COLO668 (cell line): ENCODE results near the gene FXYD4.

Experiments
- DNase-seq: peaks from one replicate; lab custom pipeline; 2025; ENCODE audit not compliant: unreplicated experiment; lab: John Stamatoyannopoulos, UW

Gene FXYD4

DNA sequence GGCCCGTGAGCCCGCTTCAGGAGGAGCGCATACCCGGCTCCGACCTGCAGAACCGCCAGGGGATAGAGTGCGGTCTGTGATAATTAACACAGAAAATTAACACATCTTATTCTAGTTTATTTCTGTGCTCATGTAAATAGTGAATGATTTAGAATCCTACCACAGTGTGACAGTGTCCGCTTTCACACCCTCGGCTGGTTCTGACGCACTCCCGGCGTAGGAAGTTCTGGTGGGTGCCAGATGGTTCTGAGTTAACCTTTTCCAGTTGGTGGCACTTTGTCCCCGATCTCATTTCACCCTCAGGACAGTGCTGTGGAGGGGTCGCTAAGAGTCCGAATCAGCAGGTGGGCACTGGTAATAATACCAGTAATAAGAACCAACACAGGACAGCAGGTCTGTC is 28.3 kb upstream of the FXYD4 start:
- no peak for DNase-seq

DNA sequence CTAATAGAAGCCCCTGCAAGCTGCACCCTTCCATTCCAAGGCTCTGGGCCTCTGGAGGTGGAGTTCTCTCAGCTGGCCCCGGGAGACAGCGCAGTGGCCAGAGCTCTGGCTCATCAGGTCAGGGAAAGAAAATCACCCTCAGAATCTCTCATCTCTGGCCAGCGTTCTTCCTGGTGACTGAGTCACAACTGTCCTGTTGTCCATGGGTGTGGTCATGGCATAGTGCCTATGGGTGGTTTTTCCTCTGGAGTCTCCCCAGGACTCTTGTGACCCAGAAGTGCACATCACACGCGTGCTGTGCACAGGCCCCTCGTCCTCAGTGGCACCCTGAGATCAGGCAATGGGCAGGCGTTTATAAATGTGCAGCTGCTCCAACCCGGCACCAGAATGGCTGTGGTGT is 27.4 kb upstream of the FXYD4 start:
- DNase-seq, result no peak

DNA sequence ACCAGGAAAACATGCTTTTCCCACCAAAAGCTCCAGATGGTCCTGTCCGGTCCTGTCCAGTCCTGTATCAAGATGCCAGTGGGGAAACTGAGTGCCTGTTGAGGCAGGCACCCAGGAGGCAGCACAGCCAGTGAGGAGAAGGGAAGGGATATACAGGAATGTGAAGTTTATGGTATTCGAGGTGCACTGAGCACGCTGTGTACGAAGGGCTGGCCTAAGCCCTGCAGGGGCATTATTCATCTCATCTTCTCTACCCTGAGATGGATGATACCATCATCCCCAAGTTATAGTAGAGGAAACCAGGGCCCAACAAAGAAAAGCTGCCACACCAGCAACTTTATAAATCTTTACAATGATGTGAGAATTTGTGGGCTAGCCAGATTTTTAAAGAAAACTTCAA is 23.4 kb upstream of the FXYD4 start:
- DNase-seq, result no peak

DNA sequence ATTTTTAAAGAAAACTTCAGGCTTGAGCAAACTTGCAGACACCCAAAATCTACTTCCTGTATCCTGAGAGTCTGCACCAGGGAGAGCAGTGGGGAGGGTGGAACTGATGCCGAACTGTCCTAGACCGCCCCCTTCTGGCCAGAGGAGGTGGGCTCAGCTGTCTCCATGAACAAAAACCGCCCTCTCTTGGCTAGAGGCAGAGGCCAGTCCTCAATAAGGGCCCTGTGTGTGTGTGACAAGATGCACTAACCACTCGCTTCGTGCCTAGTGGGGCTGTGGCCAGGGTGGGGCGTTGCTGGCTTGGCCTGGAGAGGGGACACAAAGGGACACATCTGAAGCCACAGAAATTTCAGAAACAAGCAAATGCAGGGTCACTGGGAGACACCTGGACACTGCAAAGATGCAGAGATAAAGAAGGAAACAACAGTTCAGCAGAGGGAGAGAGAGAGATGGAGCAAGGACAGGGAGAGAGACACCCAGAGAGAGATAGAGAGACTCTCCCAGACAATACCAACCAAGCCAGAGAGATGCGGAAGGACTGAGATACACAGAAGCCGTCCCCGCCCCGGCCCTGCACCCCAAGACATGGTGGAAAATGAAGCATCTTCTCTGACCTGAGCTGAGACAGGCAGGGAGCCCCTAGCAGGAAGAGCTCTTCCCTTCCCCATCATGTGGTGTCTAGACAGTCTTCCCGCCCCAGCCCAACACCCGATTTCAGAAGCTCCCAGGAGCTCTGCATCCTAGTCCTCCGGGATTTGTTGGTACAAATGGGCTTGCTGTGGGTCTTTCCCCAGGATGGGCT is 22.7 kb upstream of the FXYD4 start:
- peak; percentile 63 for DNase-seq

DNA sequence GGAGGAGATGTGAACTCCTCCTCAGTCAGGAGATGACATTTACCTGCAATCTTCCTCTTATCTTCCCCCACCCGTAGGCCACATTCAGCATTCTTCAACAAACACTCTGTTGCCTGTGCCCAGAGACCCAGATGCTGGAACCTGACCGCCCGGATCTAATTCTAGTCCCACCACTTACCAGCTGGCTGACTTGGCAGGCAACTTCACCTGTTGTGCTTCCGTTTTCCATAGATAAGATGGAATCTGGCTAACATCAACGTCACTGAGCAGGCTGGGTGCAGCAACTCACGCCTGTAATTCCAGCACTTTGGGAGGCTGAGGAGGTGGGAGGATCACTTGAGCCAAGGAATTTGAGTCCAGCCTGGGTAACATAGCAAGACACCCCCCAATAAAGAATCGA is 21.3 kb upstream of the FXYD4 start:
- no peak for DNase-seq

DNA sequence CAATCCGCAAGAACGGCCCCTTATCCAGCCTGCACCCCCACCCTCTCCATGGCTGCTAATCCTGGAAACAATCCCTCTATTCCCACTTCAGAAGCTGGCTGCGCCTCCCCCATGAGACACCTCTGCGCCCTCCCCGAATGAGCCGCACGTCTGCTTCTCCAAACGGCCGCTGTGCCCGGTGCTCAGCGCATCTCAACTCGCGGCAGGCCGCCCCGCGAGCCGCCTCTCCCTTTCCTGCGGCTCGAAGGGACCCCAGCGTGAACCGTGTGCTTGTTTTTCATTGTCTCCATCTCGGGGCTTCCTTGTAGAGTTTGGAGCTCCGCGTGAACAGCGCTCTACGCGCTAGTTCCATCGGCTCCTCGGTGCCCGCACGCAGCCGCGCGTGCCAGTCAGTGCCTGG is 20.8 kb upstream of the FXYD4 start:
- DNase-seq, result peak; percentile 18

DNA sequence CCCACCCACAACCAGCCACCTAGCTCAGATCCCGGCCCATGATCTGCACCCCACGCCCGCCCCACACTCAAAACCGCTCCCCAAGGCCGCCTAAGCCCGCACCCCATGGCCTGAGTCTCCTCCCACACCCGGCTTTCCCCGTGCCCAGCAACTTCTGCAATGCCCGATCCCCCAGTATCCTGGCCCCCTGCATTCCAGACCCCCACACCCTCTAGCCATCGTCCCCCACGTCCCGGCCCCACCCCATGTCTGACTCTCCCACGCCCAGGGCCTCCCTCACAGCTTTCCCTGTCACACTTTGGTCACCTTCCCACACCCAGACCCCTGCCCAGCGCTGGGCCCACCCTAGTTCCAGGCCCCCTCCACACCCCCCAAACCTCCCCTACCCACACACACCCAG is 20.1 kb upstream of the FXYD4 start:
- DNase-seq, result no peak

DNA sequence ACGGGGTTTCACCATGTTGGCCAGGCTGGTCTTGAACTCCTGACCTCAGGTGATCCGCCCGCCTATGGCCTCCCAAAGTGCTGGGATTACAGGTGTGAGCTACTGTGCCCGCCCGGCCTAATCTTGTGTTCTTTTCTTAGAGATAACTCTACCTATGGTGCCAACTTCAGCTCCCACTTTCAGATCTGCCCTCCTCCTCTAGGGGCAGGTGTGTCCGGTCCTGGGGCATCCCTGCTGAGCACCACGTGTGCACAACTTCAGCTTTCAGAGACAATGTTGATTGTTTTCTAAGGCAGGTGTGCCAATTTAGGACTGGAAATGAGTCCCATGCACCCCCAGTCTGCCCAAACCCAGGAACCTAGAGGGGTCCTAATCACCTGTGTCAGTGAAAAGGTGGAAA is 18.5 kb upstream of the FXYD4 start:
- peak; percentile 21 for DNase-seq

DNA sequence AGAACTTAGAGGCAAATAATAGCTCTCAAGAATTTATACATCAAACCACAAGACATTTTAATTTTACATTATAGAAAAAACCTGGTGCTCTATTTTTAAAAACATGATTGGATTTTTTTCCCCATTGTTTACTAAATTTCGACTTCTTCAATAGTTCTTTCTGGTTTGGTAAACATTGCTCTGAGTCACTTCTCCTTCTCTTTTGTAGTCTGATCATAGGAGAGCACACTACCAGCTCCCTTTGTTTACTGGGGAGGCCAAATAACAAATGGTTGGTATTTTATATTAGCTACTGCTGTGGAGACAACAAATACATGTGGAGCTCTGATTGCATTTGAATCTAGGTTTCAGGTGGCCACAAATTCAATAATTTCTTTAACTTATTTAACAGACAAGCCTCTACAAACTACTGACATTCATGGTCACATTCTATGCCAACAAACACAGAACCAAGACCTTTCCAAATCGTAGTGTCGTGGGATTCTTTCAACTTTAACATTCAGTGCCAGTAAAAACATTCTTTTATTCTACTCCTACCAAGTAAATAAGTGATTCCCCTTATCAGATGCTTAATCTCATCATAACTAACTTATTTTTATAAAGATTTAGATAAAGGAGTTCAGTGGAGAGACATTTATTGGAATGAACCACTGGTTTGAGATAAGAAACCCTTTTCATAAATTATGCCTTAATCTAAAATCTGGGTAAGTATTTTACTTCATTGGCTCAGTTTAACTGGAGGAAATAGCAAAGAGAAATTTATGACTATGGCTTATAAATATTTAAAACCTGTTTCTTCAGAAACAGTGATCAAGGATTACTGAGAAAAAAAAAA is 17.7 kb upstream of the FXYD4 start:
- DNase-seq, result no peak

DNA sequence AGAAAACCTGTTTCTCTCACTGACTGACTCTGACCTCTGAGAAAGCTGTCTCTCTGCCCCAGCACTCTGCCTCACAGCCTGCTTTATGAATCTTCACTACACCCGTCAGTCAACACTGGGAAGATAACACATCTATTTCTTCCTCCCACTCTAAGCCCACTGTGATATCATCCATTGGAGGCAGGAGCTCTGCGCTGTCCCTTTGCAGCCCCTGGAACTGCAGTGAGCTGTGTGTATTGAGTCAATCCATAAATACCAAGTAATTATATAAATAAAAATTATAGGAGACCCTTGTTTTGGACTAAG is 17.2 kb upstream of the FXYD4 start:
- no peak for DNase-seq

DNA sequence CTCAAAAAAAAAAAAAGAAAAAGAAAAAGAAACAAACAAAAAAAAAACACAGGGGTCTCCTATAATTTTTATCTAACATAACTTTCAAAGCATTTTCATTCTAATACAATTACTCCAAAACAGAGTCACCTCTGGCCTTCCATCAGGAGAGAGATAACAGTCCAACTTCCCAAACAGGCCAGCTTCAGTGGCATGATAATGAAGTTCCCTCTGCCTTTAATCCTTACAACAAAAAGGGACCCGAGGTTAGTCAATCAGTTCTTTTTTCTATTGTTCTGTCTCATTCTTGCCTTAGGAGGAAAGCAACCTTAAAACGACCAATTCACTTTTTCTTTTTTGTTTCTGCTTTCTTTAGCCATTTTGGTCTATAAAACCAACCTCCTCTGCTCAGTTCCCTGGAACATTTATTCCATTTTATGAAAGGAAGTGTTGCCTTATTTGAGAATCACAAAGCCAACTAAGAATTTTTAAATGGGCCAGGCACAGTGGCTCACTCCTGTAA is 16.5 kb upstream of the FXYD4 start:
- DNase-seq, result no peak

DNA sequence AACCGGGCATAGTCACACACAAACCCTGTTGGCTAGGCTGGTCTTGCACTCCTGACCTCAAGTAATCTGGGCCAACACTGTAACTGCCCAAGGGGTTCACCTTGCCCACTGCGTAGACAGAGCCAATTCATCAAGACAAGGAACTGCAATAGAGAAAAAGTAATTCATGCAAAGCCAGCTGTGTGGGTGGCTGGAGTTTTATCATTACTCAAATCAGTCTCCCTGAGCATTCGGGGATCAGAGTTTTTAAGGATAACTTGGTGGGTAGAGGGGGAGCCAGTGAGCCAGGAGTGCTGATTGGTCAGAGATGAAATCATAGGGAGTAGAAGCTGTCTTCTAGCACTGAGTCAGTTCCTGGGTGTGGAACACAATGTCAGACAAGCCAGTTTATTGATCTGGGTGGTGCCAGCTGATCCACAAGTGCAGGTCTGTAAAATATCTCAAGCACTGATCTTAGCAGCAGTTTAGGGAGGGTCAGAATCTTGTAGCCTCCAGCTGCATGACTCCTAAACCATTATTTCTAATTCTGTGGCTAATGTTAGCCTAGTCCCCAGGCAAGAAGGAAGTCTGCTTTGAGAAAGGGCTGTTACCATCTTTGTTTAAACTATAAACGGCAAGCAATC is 15.6 kb upstream of the FXYD4 start:
- no peak for DNase-seq

DNA sequence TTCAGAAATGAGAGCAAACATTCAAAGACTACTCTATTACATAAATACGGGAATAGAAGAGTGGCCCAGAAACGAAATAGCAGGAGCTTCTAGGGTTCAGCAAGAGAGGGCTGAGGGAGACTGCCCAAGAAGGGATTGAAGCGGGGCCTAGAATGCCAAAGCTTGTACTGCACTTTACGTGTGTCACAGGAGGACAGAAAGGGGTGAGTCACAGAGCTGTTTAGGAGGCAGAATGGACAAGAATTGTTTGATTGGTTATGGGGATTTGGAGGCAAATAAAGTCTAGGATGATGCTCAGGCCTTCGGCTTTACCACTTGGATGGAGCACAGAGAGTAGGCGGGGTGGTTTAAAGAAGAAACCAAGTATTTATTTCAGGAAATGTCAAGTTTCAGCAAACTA is 11.3 kb upstream of the FXYD4 start:
- DNase-seq, result no peak

DNA sequence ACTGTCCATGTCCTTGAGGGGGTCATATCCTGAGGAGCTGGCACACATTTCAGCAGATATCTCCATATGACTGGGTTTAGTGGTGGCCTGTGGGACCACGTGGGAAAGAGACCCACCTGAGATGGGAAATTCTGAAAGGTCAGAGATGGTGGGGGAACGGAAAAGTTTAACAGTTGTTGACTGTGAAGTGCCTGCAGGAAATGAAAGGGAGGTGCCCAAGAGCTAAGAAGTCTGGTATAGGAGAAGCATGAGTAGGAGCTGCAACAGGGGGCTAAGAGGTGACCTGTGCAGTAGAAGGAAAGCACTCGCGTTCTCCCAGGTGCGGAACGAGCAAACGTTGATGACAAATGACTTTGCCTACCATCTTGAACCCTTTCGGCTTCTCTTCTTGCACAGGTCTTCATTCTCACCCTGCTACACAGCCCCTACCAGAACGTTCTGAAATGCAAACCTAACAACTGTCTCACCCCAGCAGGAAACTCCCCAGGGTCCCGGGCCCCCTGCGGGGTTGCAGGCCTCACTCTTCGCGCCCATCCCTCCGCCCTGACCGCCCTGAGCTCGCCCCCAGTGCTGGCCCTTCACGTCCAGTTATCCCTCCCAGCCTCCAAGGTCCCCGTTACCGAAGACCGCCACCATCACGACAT is 9.8 kb upstream of the FXYD4 start:
- no peak for DNase-seq

DNA sequence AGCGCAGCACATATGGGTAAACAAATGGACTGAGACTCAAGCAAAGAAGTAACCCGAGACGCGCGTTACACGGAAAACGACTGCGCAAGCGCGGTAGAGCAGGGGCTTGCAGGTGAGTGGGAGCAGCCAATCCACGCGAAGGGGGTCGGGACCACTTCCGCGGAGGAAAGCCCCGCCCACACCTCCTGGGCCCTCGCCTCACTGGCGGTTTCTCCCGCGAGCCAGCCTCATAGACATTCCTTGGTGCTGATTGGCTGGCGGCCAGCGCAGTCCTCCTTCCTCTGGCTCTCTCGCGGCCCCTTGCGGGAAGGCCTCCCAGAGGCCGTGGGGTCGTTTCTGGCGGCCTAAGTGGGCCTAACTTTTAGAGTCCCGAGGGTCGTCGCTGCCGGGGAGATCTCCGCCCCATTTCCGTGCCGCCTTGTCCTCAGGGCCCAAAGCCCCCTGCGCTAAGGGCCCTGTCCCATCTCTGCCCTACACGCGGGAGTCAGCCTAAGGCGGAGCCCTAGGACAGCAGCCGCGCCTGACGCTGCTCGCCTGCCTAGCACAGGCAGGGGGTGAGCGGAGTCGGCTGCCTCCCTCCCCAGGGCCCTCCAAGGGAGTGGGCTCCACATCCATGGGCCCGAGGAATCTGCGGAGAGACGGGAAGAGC is 9.1 kb upstream of the FXYD4 start:
- DNase-seq, result peak; percentile 95

DNA sequence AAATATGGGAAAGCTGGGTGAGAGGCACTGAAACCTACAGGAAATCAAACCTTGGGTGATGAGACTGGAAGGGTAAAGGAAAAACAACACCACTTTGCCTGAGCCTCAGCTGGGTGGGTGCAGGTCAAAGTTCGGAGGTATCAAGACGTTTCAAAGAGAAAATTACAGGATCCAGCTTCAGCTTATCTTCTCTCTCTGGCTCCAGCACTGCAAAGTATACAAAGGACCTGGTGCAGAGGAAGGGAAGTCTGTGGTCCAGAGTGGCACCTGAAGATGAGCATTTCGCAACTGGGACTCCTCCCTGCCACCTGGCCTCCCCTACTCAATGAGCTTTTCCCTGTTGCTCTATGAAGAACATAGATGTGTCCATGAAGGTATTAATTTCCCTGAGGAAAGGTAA is 6.4 kb upstream of the FXYD4 start:
- no peak for DNase-seq

DNA sequence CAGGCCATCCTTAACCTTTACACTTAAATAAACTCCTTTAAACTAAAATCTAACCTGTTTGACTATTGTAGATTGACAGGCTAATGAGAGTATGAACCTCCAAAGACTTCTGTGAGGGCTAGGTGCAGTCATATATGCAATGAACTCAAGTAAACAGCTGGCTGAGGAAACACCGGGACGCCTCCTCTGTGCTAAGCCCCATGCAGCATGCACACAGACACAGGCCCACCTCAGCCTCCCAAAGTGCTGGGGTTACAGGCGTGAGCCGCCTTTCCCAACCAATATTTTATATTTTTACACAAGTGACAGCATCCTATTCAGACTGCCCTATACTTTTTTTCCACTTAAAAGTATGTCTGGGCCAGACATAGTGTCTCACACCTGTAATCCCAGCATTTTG is 1.5 kb upstream of the FXYD4 start:
- DNase-seq, result no peak

DNA sequence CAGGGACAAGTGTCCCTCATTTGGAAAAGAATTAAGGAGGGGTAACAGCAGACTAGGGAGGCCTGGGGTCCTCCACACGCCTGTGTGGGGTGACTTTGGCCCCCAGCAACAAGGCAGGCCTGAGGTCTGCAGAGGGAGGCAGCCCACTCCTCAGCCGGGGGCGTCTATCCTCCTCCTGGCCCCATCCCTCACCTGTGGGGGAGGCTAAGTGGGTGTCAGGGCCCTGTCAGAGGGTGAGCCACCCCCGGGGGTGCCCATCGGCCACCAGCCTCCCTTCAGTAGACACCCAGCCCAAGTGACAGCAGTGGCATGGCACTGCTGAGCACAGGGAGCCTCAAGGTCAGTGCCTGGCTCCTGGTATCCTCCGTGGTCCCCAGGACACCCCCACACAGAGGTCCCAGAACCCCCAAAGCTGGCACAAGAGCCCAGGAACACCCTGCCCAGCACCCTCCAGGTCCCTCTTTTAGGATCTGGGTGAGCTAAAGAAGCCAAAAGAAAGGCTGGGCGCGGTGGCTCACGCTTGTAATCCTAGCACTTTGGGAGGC is 693 bp upstream of the FXYD4 start:
- no peak for DNase-seq

DNA sequence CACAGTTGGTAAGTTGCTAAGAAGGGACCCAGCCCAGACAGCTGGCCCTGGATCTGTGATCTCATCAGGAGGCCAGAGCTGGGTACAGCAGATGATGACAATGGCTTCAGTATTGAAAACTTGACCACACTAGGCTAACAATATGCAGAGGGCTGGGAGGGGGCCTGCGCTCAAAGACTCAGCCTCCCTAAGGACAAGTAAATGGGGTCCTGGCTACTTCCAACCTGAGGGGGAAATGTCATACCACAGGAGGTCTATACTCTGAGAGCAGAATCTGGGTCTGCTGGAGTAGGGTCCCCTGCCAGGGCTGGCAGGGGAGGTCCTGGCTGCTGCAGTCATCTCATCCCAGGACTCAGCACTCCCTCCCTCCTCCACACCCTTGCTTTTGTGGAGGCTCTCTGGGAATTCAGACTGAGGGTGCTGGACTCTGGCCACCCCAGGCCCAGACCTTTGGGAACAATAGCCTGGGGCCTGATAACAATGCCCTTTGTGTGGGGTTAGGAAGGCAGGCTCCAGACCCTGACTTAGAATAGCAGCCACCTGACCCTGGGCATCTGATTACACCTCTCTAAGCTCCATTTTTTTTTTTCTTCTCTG is 1.4 kb downstream of the FXYD4 start:
- no peak for DNase-seq

DNA sequence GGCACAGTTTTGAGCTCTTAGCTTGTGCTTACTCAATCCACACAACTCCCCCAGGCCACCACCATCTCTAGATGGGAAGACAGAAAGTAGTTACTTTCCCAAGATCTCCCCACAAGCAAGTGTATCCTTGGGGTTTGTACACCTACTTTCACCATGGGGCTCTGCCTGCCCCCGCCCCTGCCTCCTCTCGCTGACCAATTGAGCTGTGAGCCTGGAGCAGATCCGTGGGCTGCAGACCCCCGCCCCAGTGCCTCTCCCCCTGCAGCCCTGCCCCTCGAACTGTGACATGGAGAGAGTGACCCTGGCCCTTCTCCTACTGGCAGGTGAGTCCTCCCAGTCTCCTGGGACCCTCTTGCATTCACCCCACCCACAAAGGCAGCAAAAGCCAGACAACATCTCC is 2.0 kb downstream of the FXYD4 start:
- no peak for DNase-seq
